NB4 (cell line): ENCODE data around the gene ELP5.
A peak's percentile ranks its signal among the peaks of the same experiment; 100 is the strongest.

Experiments
- DNase-seq: peaks from one replicate; pipeline ENCODE4 v3.0.0; 2010; ENCODE audit warnings: low read depth
- H3K4me3 ChIP-seq: one replicate; pipeline ENCODE4 v1.5.1; 2011; ENCODE audit warnings: mild to moderate bottlenecking, low read depth, low read length, moderate library complexity
- CTCF ChIP-seq: IDR thresholded peaks from one replicate; pipeline ENCODE4 v1.5.1; 2012; ENCODE audit warnings: low read depth, low read length
- MAX ChIP-seq: IDR thresholded peaks from 2 replicates; pipeline ENCODE4 v1.6.1; 2011; ENCODE audit warnings: low read depth, low read length
- MYC ChIP-seq: IDR thresholded peaks from 2 replicates; pipeline ENCODE4 v1.6.1; 2011; ENCODE audit warnings: low read depth, low read length
- POLR2A ChIP-seq: IDR thresholded peaks from 2 replicates; pipeline ENCODE4 v1.6.1; 2011; ENCODE audit warnings: mild to moderate bottlenecking; ENCODE audit not compliant: insufficient read length; ENCODE audit errors: extremely low read depth

The ELP5 gene

GRCh38 chr17:7214300-7215135, 37.5 kb upstream of the ELP5 start:
- peak overlapping the region; percentile 50 for H3K4me3 ChIP-seq
- TF ChIP-seq POLR2A (no peak), MYC (peak; percentile 73), MAX (peak; percentile 57), CTCF (peak; percentile 49)

GRCh38 chr17:7215136-7215638, 36.8 kb upstream of the ELP5 start:
- DNase-seq: no peak
- TF ChIP-seq CTCF: no peak
- TF ChIP-seq POLR2A: no peak
- no peak for TF ChIP-seq MAX
- no peak for TF ChIP-seq MYC
- peak overlapping the region; percentile 50 for H3K4me3 ChIP-seq

More at GRCh38 chr17:7214300-7215135, 37.5 kb upstream of the ELP5 start:
- DNase-seq: peak; percentile 96

- DNase-seq: peak; percentile 65
- peak overlapping the region; percentile 50 for H3K4me3 ChIP-seq
- TF ChIP-seq MYC (no peak), MAX (peak; percentile 43; the same call in 1 of the 2 replicates)
Observed at GRCh38 chr17:7215652-7216180, 36.3 kb upstream of the ELP5 start.

GRCh38 chr17:7216242-7217112, 35.5 kb upstream of the ELP5 start:
- DNase-seq: peak; percentile 14
- H3K4me3 ChIP-seq: peak overlapping the region; percentile 28
- TF ChIP-seq CTCF (no peak), POLR2A (no peak), MAX (no peak), MYC (no peak)

GRCh38 chr17:7217113-7217987, 34.7 kb upstream of the ELP5 start:
- peak; percentile 74 for DNase-seq
- peak overlapping the region; percentile 28 for H3K4me3 ChIP-seq
- TF ChIP-seq MAX: no peak
- TF ChIP-seq MYC: no peak
- no peak for TF ChIP-seq POLR2A
- no peak for TF ChIP-seq CTCF
